Posterior cingulate gyrus (tissue), 11 donors: ENCODE data around the gene FBXO46.

Source experiments
- DNase-seq, 10 donors: peaks; one replicate each; pipeline versions ENCODE4 v3.0.0 to v3.0.0-alpha.2; 2020 to 2021; ENCODE audit warnings: mixed read lengths in 3 of 10
- intact Hi-C: fragments of 100-400 bp; cut with DNase I; formaldehyde crosslinking; loops from one replicate; pipeline ENCODE4 v1.15.1; 2023

FBXO46 gene, protein sequence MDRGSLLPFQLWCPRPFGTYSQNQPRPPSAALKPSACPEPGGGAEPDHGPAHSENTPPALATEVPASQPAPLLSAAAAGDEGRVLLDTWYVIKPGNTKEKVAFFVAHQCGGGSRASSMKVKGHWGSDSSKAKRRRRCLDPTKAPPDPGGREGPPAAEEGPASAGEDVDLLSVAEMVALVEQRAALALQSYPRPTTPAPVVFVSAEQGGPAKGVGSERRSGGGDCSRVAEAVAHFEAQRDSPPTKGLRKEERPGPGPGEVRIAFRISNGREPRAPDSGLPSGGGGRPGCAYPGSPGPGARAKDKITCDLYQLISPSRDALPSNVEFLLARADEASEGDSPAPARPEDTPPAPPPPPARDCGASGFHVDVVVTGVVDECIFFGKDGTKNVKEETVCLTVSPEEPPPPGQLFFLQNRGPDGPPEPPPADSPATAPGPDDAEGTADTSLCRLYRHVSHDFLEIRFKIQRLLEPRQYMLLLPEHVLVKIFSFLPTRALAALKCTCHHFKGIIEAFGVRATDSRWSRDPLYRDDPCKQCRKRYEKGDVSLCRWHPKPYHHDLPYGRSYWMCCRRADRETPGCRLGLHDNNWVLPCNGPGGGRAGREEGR

DNA sequence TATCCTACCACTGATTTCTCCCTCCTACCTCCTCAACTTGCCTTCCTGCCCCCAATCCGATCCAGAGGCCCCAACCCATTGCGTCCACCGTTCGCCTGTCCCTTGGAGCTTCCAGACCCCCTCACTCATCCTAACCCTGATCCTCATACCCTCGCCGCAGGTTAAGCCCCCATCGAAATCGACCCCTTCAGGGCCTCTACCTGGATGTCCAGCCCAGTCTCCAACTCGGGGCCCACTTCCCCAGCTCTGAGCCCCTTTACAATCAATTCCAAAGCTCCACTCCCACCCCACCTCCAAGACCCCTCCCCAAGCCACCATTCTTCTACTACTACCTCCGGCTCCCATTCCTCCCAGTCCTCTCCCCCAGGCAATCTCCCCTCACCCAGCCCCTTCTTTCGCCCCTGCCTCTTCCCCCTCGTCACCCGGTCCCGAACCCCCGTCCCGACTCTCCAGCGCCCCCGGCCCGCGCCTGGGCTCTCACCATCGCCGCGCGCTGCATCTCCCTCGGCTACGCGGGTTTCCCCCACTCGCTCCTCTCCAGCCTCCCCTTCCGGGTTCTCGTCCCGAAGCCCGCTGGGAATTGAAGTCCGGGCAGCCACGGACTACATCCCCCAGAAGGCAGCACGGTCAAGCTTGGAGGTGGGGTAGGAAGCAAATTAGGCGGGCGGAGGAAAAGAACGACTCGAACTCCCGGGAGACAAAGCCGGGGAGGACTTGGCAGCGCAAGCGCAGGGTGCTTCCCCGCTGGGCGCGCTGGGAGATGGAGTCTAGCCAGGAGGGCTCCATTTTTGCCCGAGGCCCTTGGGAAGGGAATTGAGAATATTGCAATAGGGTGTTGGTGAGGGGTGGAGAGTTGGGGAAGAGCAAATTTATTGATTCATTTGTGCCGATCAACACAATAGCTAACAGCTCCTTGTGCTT lies at the start of gene FBXO46:
Gene FBXO46, minus strand, starts transcription at position 529 of the 921 bp plus-strand sequence. CDS start 17,401 bp downstream, outside the sequence.
- peak; percentile 96 to 99 (median 98) for DNase-seq
- intact Hi-C loops = loop anchor here (5.0 kb wide), 1 partner anchor 37 kb away; the partner anchor contains the start of gene SIX5

DNA sequence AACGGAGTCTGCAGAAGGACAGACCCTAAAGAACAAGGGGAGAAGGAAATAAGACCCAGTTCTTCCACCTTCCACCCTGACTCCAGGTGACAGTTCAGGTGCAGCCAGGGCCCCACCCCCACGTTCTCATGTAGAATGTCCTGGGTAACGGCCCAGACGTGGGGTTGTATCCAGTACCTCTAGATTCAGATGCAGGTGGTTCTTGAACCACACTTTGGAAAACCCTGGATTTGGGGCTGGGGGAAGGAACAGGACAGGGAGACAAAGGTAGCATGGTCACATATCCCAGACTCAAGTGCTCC lies 49.4 kb upstream of the FBXO46 start:
- DNase-seq = no peak
- intact Hi-C loops = no loop called here

DNA sequence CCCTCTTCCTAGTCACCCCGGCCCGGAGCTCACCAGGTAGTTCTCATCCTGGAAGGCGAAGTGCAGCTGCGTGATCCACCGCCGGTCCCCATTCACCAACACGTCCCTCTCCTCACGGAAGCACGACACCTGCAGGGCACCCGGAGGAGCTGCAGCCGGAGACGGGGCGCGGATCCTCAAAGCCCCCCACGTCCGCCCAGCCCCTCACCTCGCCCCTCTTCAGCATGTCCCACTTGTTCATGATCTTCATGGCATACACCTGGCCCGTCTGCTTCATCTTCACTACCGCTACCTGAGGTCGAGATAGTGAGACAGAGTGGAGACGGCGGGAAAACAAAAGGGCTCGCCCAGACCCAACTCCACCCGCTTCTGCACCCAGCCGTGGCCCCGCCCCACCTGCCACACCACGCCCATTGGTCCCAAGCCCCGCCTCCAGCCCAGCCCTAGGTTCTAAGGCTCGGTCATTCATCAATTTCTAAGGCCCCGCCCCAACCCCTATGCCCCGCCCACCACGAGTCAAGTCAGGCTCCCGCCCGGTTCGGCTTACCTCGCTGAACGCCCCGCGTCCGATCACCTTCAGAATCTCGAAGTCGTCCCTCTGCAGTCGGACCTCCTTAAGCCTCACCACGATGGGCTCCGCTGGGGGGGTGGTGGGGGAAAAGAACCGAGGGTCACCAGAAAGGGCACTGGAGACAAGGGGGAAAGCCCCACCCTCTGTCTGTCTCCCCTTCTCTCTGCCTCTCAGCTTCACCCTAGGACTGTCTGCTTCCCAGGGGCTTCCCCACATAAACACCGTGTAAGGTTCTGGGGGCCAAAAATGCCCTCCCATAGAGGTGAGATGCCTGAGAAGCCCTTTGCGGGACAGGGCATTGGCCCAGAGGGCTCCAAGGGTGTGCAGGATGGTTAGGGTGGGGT lies 48.8 kb upstream of the FBXO46 start:
- DNase-seq = no peak
- intact Hi-C loops = no loop called here

DNA sequence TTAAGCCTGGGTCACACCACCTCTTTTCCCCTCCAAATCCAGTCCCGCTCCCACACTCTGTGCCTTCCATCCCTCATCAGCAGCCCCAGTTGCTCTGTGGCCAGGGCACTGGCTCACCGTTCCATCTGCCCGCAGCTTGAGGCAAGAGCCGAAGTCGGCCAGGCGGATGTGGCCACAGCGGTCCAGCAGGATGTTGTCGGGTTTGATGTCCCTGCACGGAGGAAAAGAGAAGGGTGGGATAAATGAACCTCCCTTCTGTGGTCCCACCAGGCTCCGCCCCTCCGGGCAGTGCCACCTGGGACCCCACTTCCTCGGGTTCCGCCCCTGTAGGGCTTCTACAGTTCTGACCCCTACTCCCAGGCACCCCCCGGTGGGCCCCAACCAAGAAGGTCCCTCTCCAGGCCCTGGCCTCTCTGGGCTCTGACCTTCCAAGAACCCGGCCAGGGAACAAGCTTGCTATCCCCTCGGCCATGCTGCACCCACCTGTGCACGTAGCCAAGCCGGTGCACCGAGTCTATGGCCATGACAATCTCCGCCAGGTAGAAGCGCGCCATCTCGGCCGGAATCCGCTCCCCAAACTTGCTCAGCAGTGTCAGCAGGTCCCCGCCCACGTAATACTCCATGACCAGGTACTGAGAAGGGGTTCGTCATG lies 47.4 kb upstream of the FBXO46 start:
- intact Hi-C loops = no loop called here
- no peak for DNase-seq

DNA sequence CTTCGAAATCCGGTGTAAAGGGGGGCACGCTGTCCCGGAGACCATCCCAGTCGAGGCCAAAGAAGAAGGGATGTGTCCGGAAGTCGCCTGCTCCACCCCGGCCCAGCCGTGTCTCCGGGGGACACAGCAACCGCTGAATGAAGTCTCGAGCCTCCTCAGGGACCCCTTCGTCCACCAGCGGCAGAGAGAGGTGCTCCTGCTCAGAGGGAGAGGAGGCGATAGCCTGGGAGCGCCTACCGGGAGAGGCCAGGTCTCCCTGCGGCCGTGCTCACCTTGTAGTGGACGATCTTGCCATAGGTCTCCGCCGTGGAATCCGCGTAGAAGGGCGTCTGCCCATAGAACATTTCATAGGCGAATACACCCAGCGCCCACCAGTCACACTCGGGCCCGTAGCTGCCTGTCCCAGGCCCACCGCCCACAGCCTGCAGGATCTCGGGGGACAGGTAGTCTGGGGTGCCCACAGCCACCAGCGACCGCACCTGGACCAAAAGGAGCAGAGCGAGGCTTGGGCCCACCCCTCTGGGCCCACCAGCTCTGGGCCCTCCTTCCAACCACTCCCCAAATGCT lies 46.8 kb upstream of the FBXO46 start:
- intact Hi-C loops = no loop called here
- no peak for DNase-seq

DNA sequence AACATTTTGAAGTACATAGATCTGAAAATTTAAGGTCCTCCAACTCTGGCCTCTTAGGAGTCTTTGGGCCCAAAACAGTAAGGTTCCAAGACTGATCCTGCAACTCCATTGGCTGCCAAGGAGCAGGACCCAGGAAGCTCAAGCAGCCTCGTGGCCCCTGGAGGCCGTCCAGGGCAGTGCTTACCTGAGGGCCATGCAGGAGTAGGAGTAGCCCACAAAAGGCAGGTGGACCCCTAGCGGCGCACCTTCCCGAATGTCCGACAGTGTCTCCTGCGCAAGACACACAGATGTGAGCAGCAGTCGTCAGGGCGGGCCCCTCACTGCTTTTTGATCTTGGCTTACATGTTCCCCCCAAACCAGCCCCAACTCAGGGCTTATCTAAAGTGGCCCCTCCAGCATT lies 44.1 kb upstream of the FBXO46 start:
- DNase-seq = no peak
- intact Hi-C loops = no loop called here

DNA sequence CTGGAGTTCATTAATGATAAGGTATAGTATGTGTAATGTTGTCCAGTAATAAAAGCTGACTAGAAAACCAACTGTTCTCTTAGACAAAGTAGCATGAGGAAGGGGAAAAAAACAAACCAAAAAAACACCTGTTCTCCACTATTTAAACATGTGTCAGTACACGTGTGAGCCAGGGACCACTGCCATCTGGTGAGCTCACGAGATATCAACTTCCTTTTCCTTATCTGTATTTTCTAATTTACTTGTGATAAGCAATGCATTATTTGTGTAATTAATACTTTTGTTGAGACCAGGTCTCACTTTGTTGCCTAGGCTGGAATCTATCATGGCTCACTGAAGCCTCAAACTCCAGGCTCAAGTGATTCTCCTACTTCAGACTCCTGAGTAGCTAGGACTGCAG lies 42.7 kb upstream of the FBXO46 start:
- no peak for DNase-seq
- intact Hi-C loops = no loop called here

DNA sequence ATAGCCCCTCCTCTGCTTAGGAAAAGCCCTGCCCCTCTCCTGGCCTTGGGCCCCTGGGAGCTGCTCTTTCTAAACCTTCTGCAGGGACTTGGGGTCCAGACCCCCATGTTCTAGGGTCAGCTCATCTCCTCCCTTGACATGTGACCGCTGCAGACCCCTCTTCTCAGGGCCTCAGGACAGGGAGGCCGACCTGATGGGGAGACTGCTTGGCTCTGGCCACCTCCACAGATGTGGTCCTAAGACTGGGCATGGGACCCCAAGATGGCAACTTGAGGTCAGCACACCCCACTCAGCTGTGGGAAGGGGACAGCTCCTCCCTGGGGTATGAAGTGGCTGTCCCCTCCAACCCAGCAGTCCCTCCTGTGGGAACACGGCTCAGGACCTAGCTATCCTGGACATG lies 42.2 kb upstream of the FBXO46 start:
- intact Hi-C loops = no loop called here
- DNase-seq = no peak

DNA sequence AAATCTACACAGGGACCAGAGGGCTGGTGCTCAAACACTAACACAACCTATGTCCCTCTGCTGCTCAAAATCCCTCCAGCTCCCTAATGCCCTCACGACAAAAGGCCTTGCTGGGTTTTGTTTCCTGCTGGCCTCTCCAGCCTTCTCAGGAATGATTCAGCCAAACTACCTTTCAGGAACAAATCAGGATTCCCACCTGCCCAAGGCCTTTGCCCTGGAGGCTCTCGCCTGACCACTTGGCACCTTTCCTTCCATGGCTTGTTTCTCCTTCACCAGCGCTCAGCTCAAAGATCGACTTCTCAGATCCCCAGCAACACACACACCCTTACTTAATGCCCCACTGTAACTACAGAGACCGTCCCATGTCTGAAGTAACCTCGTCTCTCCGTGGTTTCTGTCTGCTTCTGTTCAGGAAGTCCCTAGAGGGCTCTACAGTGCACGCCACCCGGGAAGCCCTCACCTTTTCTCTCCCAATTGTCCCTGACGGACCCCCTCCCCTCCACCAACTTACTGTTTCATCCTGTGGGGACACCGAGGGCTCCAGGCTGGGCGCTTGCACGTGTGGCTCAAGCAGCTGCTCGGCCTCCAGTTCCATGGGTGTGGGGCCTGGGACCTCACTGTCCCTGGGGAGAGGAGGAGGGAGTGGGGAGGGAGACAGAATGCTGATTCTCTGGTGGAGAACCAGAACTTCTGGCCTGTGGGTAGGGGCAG lies 41.6 kb upstream of the FBXO46 start:
- DNase-seq = no peak

DNA sequence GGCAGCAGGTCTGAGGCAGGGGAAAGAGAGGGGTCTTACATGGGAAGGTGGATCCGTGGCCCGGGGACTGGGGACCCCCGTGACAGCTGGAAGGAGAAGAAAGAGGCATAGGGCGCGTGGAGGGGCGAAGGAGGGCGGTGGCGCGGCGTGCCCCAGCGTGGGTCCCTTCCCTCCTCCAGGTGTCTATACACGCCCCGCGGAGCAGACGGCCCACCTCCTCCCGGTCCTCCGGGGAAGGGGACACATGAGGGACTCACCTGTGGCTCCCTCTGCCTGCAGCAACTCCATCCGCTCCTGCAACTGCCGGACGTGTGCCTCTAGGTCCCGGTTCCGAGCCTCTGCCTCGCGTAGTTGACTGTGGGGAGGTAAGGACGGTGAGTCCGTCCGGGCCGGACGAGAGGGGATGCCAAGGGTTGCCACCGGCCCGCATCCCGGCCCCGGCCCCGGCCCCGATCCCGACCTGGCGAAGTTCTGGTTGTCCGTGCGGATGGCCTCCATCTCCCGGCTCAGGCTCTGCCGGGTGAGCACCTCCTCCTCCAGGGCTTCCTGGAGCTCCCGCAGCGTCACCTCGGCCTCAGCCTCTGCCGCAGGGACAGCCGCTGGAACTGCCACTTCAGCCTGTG lies 40.7 kb upstream of the FBXO46 start:
- DNase-seq = peak in 1 of 10 donors; percentile 85
- intact Hi-C loops = no loop called here

More for the DNA sequence above, 41.6 kb upstream of the FBXO46 start:
- intact Hi-C loops = no loop called here

DNA sequence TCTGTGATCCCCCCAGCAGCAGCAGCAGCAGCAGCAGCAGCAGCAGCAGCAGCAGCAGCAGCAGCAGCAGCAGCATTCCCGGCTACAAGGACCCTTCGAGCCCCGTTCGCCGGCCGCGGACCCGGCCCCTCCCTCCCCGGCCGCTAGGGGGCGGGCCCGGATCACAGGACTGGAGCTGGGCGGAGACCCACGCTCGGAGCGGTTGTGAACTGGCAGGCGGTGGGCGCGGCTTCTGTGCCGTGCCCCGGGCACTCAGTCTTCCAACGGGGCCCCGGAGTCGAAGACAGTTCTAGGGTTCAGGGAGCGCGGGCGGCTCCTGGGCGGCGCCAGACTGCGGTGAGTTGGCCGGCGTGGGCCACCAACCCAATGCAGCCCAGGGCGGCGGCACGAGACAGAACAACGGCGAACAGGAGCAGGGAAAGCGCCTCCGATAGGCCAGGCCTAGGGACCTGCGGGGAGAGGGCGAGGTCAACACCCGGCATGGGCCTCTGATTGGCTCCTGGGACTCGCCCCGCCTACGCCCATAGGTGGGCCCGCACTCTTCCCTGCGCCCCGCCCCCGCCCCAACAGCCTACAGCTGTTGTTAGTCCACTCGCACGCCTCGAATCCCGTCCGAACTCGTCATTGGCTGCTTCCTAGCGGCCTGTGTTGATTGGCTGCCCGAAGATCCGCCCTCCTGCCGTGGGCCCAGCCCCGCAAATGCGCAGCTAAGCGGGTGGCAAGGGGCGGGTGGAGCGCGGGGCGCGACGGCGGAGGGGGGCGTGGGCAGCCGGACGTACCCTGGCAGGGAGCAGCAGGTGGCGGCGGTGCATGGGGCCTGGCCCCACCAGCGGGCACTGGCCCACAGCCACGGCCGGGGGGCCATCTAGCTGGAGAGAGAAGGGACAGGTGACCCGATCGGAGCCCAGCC lies 39.8 kb upstream of the FBXO46 start:
- peak; percentile 83 to 98 (median 91) for DNase-seq
- intact Hi-C loops = loop anchor here (1.0 kb wide), 1 partner anchor 29 kb away; no protein-coding TSS in a partner anchor

DNA sequence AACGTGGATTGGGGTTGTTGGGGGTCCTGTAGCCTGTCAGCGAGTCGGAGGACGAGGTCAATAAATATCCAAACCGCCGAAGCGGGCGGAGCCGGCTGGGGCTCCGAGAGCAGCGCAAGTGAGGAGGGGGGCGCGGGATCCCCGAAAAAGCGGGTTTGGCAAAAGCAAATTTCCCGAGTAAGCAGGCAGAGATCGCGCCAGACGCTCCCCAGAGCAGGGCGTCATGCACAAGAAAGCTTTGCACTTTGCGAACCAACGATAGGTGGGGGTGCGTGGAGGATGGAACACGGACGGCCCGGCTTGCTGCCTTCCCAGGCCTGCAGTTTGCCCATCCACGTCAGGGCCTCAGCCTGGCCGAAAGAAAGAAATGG lies 39.1 kb upstream of the FBXO46 start:
- peak in 6 of 10 donors; percentile 31 to 92 (median 43) for DNase-seq
- intact Hi-C loops = loop anchor here (1.0 to 5.0 kb wide), 2 partner anchors 29 to 38 kb away; partner anchors contain the start of genes FBXO46 and MEIOSIN

DNA sequence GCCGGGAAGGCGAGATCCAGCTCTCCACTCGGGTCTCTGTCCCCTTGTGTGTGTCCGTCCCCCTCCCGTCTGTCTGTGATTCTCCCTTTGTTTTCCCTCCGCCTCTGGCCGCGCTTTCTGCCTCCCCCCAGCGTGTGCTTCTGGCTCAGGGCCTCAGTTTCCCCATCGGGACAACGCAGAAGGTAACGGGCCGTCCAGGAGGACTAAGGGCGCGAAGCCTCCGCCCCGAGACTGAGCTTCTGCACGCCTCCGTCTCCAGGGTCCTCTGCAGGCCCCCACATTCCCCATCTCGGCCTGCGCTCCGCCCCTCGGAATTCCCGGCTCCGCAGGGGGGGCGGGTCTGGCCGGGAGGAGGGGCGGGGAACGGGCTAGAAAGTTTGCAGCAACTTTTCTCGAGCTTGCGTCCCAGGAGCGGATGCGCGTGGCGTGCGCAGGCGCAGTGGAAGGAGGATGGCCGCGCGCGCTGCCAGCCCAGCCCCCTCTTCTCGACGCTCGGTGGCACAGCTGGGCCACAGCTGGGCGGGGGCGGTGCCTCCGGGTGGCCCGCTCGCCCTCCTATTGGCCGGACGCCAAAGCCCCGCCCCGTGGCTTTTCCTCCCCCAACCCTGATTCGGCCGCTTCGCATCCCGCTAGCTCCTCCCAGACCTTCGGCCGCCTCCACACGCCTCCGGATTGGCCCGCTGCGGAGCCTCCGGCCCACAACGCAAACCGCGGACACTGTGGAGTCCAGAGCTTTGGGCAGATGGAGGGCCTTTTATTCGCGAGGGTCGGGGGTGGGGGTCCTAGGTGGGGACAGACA lies 38.5 kb upstream of the FBXO46 start, which contains the start of gene SIX5:
Gene SIX5, minus strand, starts transcription at position 269 of the 799 bp plus-strand sequence. CDS start 408 bp downstream, outside the sequence.
- intact Hi-C loops = loop anchor here (5.0 kb wide), 1 partner anchor 37 kb away; the partner anchor contains the start of genes FBXO46 and MEIOSIN
- DNase-seq = peak; percentile 93 to 99 (median 97)

DNA sequence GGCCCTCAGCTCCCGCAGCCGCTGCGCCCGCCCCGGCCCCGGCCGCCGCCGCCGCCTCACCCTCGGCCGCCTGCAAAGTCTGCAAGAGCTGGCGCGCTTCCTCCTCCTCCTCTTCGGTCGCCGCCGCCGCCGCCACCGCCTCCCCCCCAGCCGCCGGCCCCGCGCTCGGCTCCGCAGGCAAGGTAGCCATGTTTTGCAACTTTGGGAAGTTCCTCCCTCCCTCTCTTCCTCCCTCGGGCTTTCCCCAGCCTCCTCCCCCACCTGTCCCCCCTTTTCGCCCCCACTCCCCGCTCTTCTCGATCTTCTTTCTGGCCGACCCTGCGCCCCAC lies 37.9 kb upstream of the FBXO46 start:
- DNase-seq = peak in 1 of 10 donors; percentile 86
- intact Hi-C loops = loop anchor here (5.0 kb wide), 1 partner anchor 36 kb away; the partner anchor contains the start of genes FBXO46 and MEIOSIN

DNA sequence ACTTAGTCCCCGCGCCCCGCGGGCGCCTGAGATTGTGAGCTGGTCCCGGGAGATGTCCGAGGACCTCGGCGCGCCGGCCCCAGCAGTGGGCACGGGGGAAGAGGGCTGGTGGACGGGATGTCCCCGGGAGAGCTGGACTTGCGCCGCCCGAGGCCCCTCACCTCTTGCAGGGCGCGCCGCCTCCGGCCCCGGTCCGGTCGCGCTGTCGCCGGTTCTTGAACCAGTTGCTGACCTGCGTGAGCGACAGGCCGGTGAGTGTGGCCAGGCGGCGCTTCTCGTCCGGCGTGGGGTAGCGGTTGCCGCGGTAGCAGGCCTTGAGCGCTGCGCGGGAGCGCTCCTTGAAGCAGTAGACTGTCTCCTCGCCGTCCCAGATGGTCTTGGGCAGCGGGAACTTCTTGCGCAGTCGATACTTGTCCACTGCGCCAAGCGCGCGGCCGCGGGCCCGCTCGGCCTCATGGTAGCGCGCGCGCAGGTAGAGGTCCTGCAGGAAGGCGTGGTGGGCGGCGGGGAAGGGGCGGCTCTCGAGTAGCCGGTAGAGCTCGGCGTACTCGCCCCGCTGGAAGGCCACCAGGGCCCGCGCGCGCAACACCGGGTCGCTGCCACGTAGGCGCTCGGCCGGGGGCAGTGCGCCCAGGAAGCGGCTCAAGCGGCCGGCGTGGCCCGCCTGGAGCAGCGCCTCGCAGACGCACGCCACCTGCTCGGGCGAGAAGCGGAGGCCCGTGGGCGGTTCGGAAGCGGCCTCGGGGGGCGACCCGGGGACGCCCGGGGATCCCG lies 37.4 kb upstream of the FBXO46 start:
- intact Hi-C loops = loop anchor here (5.0 kb wide), 1 partner anchor 36 kb away; the partner anchor contains the start of genes FBXO46 and MEIOSIN
- DNase-seq = peak in 4 of 10 donors; percentile 35 to 87 (median 61)
